Breast epithelium (tissue), 4 donors: Measurements from ENCODE around the gene C1QB. TPM values are rescaled to one million over a fixed set of nuclear protein-coding genes. Genes with fewer than 3 reads are reported as not detected.

Experiments
- DNase-seq, 2 donors: peaks; one replicate each; pipeline ENCODE4 v3.0.0-alpha.2; 2019; ENCODE audit warnings: low spot score in 2 of 2
- H3K27ac ChIP-seq, 2 donors: fragments of 200-600 bp; sonication (generic) in 1 of 2; one replicate each; pipeline ENCODE4 v1.5.1; 2016 to 2019; ENCODE audit warnings: mild to moderate bottlenecking in 1 of 2
- H3K27me3 ChIP-seq, 2 donors: fragments of 200-600 bp; sonication (generic) in 1 of 2; one replicate each; pipeline versions ENCODE4 v1.5.1 to v1.6.0; 2017 to 2019; ENCODE audit warnings: control low read depth in 1 of 2, mild to moderate bottlenecking in 1 of 2
- H3K36me3 ChIP-seq: fragments of 200-600 bp; one replicate; pipeline ENCODE4 v1.5.1; 2019
- H3K4me1 ChIP-seq, 2 donors: fragments of 200-600 bp; sonication (generic); one replicate each; pipeline ENCODE4 v1.5.1; 2016 to 2019; ENCODE audit warnings: control low read depth in 1 of 2
- H3K4me3 ChIP-seq, 3 donors: fragments of 200-600 bp; sonication (generic); 1 replicate in 2 of 3; 2 replicates in 1 of 3; pipeline ENCODE4 v1.5.1; 2016 to 2019; ENCODE audit warnings: mild to moderate bottlenecking in 3 of 3, moderate library complexity in 2 of 3
- H3K9me3 ChIP-seq, 2 donors: fragments of 200-600 bp; sonication (generic) in 1 of 2; one replicate each; pipeline ENCODE4 v1.5.1; 2016 to 2019; ENCODE audit warnings: control low read depth in 1 of 2
- CTCF ChIP-seq, 3 donors: fragments of 450-650 bp; IDR thresholded peaks; one replicate each; pipeline ENCODE4 v1.5.1; 2016 to 2017; ENCODE audit warnings: antibody characterized with exemption in 3 of 3, mild to moderate bottlenecking in 3 of 3, moderate library complexity in 3 of 3
- POLR2A ChIP-seq: fragments of 450-650 bp; IDR thresholded peaks from one replicate; pipeline ENCODE4 v1.6.1; 2016; ENCODE audit warnings: antibody characterized with exemption, mild to moderate bottlenecking, moderate library complexity
- POLR2AphosphoS5 ChIP-seq, 3 donors: sonication (generic); formaldehyde crosslinking; IDR thresholded peaks; one replicate each; pipeline ENCODE4 v1.6.1; 2017; ENCODE audit warnings: antibody characterized with exemption in 3 of 3
- intact Hi-C: fragments of 100-400 bp; cut with DNase I; formaldehyde crosslinking; loops from one replicate; pipeline ENCODE4 v1.15.1; 2023; ENCODE audit warnings: low total_unique reads
- total RNA-seq, 3 donors: library from RNA; depleted of rRNA; stranded (reverse); fragments of >200 nt; gene quantifications; one replicate each; pipeline ENCODE4 v1.1.0, GENCODE V29; 2016

Gene C1QB
- total RNA-seq, 3 donors from 2014 or later, result 172 to 706 (median 330) TPM

- no peak for DNase-seq
- Histone ChIP-seq H3K36me3 (no peaks in the 10 kb centered on the region), H3K9me3 (no peaks in the 10 kb centered on the region), H3K27ac (no peak overlapping the region), H3K4me3 (no peak overlapping the region), H3K27me3 (no peaks in the 10 kb centered on the region), H3K4me1 (no peaks in the 10 kb centered on the region)
- TF ChIP-seq POLR2AphosphoS5 (IDR thresholded peaks at IDR 0.05) (no peak), CTCF (IDR thresholded peaks at IDR 0.05) (no peak), POLR2A (no peak)
- intact Hi-C loops, result no loop called here
Observed at GRCh38 chr1:22688466-22688865, 35.4 kb downstream of the C1QB start.

DNA sequence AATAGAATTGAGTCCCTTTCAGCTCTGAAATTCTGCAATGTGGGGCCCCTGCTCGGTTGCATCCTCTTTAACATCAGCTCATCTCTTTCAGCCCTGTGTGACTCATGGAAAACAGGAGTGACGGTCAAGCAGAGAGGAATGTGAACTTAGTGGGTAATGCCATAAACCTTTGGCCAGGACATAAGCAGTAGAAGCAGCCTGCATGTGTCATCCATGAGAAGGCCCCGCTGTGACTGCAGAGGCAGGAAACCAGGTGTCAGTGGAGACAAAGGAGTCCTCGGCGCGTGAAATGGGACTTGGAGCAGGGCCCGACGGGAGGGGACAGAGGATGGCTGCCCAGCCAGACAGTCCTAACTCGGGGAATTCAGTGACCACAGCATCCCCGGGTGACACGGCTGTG, 36.5 kb downstream of the C1QB start:
- no peaks in the 10 kb centered on the region for H3K36me3 ChIP-seq
- TF ChIP-seq POLR2AphosphoS5 (IDR thresholded peaks at IDR 0.05) (no peak), CTCF (IDR thresholded peaks at IDR 0.05) (no peak), POLR2A (no peak)
- H3K27ac ChIP-seq, result no peak overlapping the region
- H3K4me3 ChIP-seq, result no peak overlapping the region
- no peaks in the 10 kb centered on the region for H3K9me3 ChIP-seq
- no peaks in the 10 kb centered on the region for H3K27me3 ChIP-seq
- intact Hi-C loops, result no loop called here
- H3K4me1 ChIP-seq, result no peaks in the 10 kb centered on the region
- DNase-seq, result no peak

- no peak overlapping the region for H3K4me3 ChIP-seq
- H3K36me3 ChIP-seq, result no peaks in the 10 kb centered on the region
- intact Hi-C loops, result no loop called here
- TF ChIP-seq CTCF (IDR thresholded peaks at IDR 0.05), result no peak
- TF ChIP-seq POLR2AphosphoS5 (IDR thresholded peaks at IDR 0.05), result no peak
- no peak for TF ChIP-seq POLR2A
- no peak overlapping the region for H3K27ac ChIP-seq
- no peaks in the 10 kb centered on the region for H3K4me1 ChIP-seq
- DNase-seq, result no peak
- H3K9me3 ChIP-seq, result no peaks in the 10 kb centered on the region
- H3K27me3 ChIP-seq, result no peaks in the 10 kb centered on the region
Observed at GRCh38 chr1:22691031-22691753, 38.2 kb downstream of the C1QB start.

GRCh38 chr1:22694172-22694571, 41.1 kb downstream of the C1QB start:
- no peaks in the 10 kb centered on the region for H3K27me3 ChIP-seq
- no peaks in the 10 kb centered on the region for H3K4me1 ChIP-seq
- intact Hi-C loops, result no loop called here
- no peak overlapping the region for H3K4me3 ChIP-seq
- no peak overlapping the region for H3K27ac ChIP-seq
- no peaks in the 10 kb centered on the region for H3K36me3 ChIP-seq
- no peak for DNase-seq
- no peak for TF ChIP-seq CTCF (IDR thresholded peaks at IDR 0.05)
- TF ChIP-seq POLR2AphosphoS5 (IDR thresholded peaks at IDR 0.05), result no peak
- no peak for TF ChIP-seq POLR2A
- H3K9me3 ChIP-seq, result no peaks in the 10 kb centered on the region

GRCh38 chr1:22696610-22697009, 43.6 kb downstream of the C1QB start:
- no peak for TF ChIP-seq POLR2AphosphoS5 (IDR thresholded peaks at IDR 0.05)
- Histone ChIP-seq H3K27ac (no peak overlapping the region), H3K9me3 (no peaks in the 10 kb centered on the region), H3K36me3 (no peaks in the 10 kb centered on the region), H3K27me3 (no peaks in the 10 kb centered on the region), H3K4me1 (no peaks in the 10 kb centered on the region), H3K4me3 (no peak overlapping the region)
- DNase-seq, result no peak
- intact Hi-C loops, result loop anchor here (2.0 kb wide), 1 partner anchor 38 kb away; no protein-coding TSS in a partner anchor
